Transverse colon (tissue), 4 donors: ENCODE data around the gene TGM4. TPM values are rescaled to one million over a fixed set of nuclear protein-coding genes. Genes with fewer than 3 reads are reported as not detected.

Experiments used
- DNase-seq: peaks from one replicate; pipeline ENCODE4 v3.0.0-alpha.2; 2019
- H3K27ac ChIP-seq, 4 donors: fragments of 200-600 bp; sonication (generic); 2 replicates each; pipeline ENCODE4 v1.5.1; 2016 to 2018; ENCODE audit warnings: inconsistent platforms in 4 of 4
- H3K27me3 ChIP-seq: fragments of 200-600 bp; sonication (generic); 2 replicates; pipeline ENCODE4 v1.5.1; 2017; ENCODE audit warnings: inconsistent platforms
- H3K36me3 ChIP-seq, 4 donors: fragments of 200-600 bp; sonication (generic); 2 replicates each; pipeline ENCODE4 v1.5.1; 2017 to 2019; ENCODE audit warnings: inconsistent platforms in 4 of 4
- H3K4me1 ChIP-seq, 4 donors: fragments of 200-600 bp; sonication (generic); 2 replicates each; pipeline ENCODE4 v1.5.1; 2017 to 2020; ENCODE audit warnings: inconsistent platforms in 4 of 4
- H3K4me3 ChIP-seq, 4 donors: fragments of 200-600 bp; sonication (generic); 1 replicate in 1 of 4; 2 replicates in 3 of 4; pipeline versions ENCODE4 v1.5.1 to v1.6.1; 2017 to 2019; ENCODE audit warnings: inconsistent platforms in 4 of 4
- H3K9me3 ChIP-seq, 2 donors: fragments of 200-600 bp; sonication (generic); 2 replicates each; pipeline ENCODE4 v1.5.1; 2017 to 2019; ENCODE audit warnings: inconsistent platforms in 2 of 2
- CTCF ChIP-seq, 5 experiments: fragments of 200-600 bp in 3 of 5; fragments of 450-650 bp in 2 of 5; sonication (generic) in 3 of 5; IDR thresholded peaks; 1 replicate in 2 of 5; 2 replicates in 3 of 5; pipeline ENCODE4 v1.5.1; 2016 to 2017; ENCODE audit warnings: antibody characterized with exemption in 5 of 5, inconsistent platforms in 3 of 5, mild to moderate bottlenecking in 2 of 5, moderate library complexity in 1 of 5
- EP300 ChIP-seq: sonication (generic); formaldehyde crosslinking; IDR thresholded peaks from one replicate; pipeline ENCODE4 v1.6.1; 2017; ENCODE audit warnings: antibody characterized with exemption, low read depth
- POLR2A ChIP-seq: fragments of 450-650 bp; IDR thresholded peaks from one replicate; pipeline ENCODE4 v1.6.1; 2016; ENCODE audit warnings: antibody characterized with exemption, mild to moderate bottlenecking, moderate library complexity
- POLR2AphosphoS5 ChIP-seq, 3 donors: sonication (generic); formaldehyde crosslinking; IDR thresholded peaks; one replicate each; pipeline ENCODE4 v1.6.1; 2016; ENCODE audit warnings: antibody characterized with exemption in 3 of 3
- WGBS, 2 donors: methylation state at CpG; one replicate each; pipeline ENCODE4 v1.1.5; 2018; ENCODE audit warnings: low coverage in 1 of 2; 5-methylcytosine and 5-hydroxymethylcytosine counted together
- in situ Hi-C, 4 donors: fragments of 200-750 bp; cut with MboI; loops; one replicate each; pipeline versions ENCODE4 v1.15.0 to v1.15.1; 2017; ENCODE audit warnings: low sequenced_read_pairs in 3 of 4, low pct_ligation_motif_present in 1 of 4, low pct_unique_long_range_greater_than_20kb in 1 of 4
- intact Hi-C: fragments of 100-400 bp; cut with DNase I; formaldehyde crosslinking; loops from one replicate; pipeline ENCODE4 v1.15.1; 2023; ENCODE audit warnings: low total_unique reads
- total RNA-seq, 4 donors: library from RNA; depleted of rRNA; stranded (reverse); fragments of >200 nt; gene quantifications; one replicate each; pipeline ENCODE4 v1.1.0, GENCODE V29; 2016

Gene TGM4
- total RNA-seq, 4 donors from 2014 or later, result not detected

- intact Hi-C loops, result no loop called here
- no peak overlapping the region for H3K27ac ChIP-seq
- no peaks in the 10 kb centered on the region for H3K4me1 ChIP-seq
- in situ Hi-C loops, result no loop called here
- no peak for DNase-seq
- 65 to 92% methylated on average over 3 of the region's 3 CpGs for WGBS, 2 donors
- no peak for TF ChIP-seq EP300
- H3K36me3 ChIP-seq, result no peaks in the 10 kb centered on the region
- H3K27me3 ChIP-seq, result no peaks in the 10 kb centered on the region
- H3K4me3 ChIP-seq, result no peak overlapping the region
- no peaks in the 10 kb centered on the region for H3K9me3 ChIP-seq
Observed at GRCh38 chr3:44892689-44893088, 18.3 kb downstream of the TGM4 start.

DNA sequence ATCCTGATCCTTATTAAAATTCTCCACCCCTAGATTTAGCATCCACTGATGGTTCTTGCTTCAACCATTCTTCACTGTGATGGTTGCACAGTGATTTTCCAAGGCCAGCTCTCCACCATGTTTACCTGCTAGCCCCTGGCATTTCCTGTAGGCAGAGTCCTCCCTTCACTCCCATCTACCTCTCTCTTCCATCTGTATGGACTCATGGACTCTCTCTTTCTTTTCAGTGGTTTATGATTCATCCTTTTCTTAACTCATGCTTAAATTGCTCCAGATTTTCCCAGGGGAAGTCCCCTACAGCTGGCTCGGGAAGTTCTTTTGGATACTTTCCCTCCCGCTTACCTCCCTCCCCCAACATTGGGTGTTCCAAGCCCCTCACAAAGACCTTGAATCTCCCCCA, 18.7 kb downstream of the TGM4 start:
- WGBS, 2 donors, result 40 to 56% methylated on average over 1 to 2 of the region's 2 CpGs
- in situ Hi-C loops (no loop called here), intact Hi-C loops (no loop called here)

DNA sequence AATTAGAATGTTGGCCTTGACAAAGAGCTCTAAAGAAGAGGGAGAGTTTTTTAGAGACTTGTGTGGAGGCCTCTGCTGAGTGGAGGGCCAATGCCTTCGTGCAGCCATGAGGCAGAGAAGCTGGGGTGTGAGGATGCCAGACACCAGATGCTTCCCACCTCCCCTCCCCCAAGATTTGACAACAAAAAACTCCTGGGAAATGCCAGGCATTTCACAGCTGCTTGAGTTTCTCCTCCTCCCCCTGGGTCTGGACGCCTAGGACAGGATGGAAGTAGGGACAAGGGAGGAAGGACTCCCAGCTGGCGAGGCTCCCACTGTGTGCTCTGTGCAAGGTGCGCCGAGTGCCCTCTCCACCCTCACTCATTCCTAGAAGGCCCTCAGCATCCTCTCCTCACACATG, 20.1 kb downstream of the TGM4 start:
- in situ Hi-C loops, result no loop called here
- 50 to 69% methylated on average over 2 to 5 of the region's 5 CpGs for WGBS, 2 donors

More for the DNA sequence above, 18.7 kb downstream of the TGM4 start:
- Histone ChIP-seq H3K4me3 (no peak overlapping the region), H3K9me3 (no peaks in the 10 kb centered on the region), H3K36me3 (no peaks in the 10 kb centered on the region), H3K27ac (no peak overlapping the region), H3K27me3 (no peaks in the 10 kb centered on the region), H3K4me1 (no peaks in the 10 kb centered on the region)
- no peak for TF ChIP-seq POLR2AphosphoS5 (IDR thresholded peaks at IDR 0.05)
- TF ChIP-seq EP300, result no peak
- TF ChIP-seq CTCF (IDR thresholded peaks at IDR 0.05), result no peak
- DNase-seq, result no peak

GRCh38 chr3:44896440-44896839, 22.0 kb downstream of the TGM4 start:
- in situ Hi-C loops (no loop called here), intact Hi-C loops (no loop called here)
- Histone ChIP-seq H3K36me3 (no peaks in the 10 kb centered on the region), H3K4me1 (no peaks in the 10 kb centered on the region), H3K9me3 (no peaks in the 10 kb centered on the region), H3K27ac (no peak overlapping the region), H3K27me3 (peaks cover 13% of the 10 kb centered on the region), H3K4me3 (no peak overlapping the region)
- no peak for TF ChIP-seq POLR2AphosphoS5 (IDR thresholded peaks at IDR 0.05)
- no peak for DNase-seq
- 73% methylated on average over 2 of the region's 2 CpGs; no CpG with 5 or more reads in 1 of the 2 donors for WGBS, 2 donors

More for the DNA sequence above, 20.1 kb downstream of the TGM4 start:
- no peak overlapping the region for H3K27ac ChIP-seq
- H3K36me3 ChIP-seq, result no peaks in the 10 kb centered on the region
- H3K27me3 ChIP-seq, result peaks cover 11% of the 10 kb centered on the region
- no peak overlapping the region for H3K4me3 ChIP-seq
- intact Hi-C loops, result no loop called here
- no peak for DNase-seq
- no peak for TF ChIP-seq POLR2A
- no peak for TF ChIP-seq EP300
- no peak for TF ChIP-seq CTCF (IDR thresholded peaks at IDR 0.05)
- TF ChIP-seq POLR2AphosphoS5 (IDR thresholded peaks at IDR 0.05), result no peak
- no peaks in the 10 kb centered on the region for H3K4me1 ChIP-seq
- no peaks in the 10 kb centered on the region for H3K9me3 ChIP-seq

DNA sequence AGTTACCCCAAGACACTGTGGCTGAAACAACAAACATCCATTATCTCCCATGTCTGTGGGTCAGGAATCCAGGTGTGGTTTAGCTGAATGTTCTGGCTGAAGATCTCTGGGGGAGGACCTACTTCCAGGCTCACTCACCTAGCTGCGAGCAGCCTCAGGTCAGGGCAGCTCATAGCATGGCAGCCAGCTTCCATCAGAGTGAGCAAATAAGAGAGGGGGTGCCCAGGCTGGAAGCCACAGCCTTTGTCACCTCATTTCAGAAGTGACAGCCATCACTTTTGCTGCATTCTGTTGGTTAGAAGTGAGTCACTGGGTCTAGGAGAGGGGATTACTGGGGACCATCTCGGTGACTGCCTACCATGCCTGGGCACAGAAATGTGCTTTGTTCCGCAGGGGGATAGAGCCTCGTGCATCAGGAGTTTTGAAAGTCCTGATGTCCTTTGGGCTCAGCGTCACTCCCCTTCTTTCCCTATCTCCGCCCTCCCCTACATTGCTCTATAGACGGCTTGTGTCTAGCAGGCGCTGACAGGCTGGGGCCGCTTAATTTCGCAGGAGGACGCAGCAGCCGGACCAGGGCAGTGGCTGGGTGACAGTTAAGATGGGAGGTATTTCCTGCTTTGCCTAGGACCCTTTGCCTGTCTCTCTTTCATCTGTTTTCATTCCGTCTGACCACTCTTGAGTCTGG, 25.4 kb downstream of the TGM4 start:
- Histone ChIP-seq H3K4me3 (no peak overlapping the region), H3K36me3 (no peaks in the 10 kb centered on the region), H3K9me3 (no peaks in the 10 kb centered on the region), H3K27ac (no peak overlapping the region), H3K27me3 (peaks cover 18% of the 10 kb centered on the region), H3K4me1 (no peaks in the 10 kb centered on the region)
- intact Hi-C loops, result no loop called here
- in situ Hi-C loops, result loop anchor here in 2 of 4 donors (10.0 to 25.0 kb wide), 2 partner anchors 363 to 365 kb away; no protein-coding TSS in a partner anchor
- WGBS, 2 donors, result 63% methylated on average over 13 of the region's 13 CpGs; no CpG with 5 or more reads in 1 of the 2 donors
- DNase-seq, result no peak
- TF ChIP-seq POLR2A, result no peak
- TF ChIP-seq POLR2AphosphoS5 (IDR thresholded peaks at IDR 0.05), result no peak
- TF ChIP-seq EP300, result no peak
- no peak for TF ChIP-seq CTCF (IDR thresholded peaks at IDR 0.05)
